B cell (primary cell): Measurements from ENCODE around the gene TMSB4X. TPM values are rescaled to one million over a fixed set of nuclear protein-coding genes. Genes with fewer than 3 reads are reported as not detected.

Source experiments
- ATAC-seq: fragments of 200-7000 bp; cut with Tn5 transposase; one replicate; pipeline ENCODE4 v1.10.0; 2021; ENCODE audit warnings: low read depth, mild to moderate bottlenecking, moderate number of reproducible peaks, moderate library complexity
- CTCF ChIA-PET: fragments of 350-600 bp; sonication (Branson Sonifier 250); formaldehyde crosslinking; loops from one replicate; lab custom pipeline; 2021; ENCODE audit warnings: antibody characterized with exemption, inconsistent platforms; lab: Charles Lee
- POLR2A ChIA-PET: fragments of 350-600 bp; sonication (Branson Sonifier 250); formaldehyde crosslinking; loops from one replicate; lab custom pipeline; 2021; ENCODE audit warnings: antibody characterized with exemption; lab: Charles Lee
- DNase-seq: peaks from one replicate; pipeline ENCODE4 v3.0.0; 2013
- H2AFZ ChIP-seq: 2 replicates; pipeline ENCODE4 v1.6.1; 2012; ENCODE audit warnings: mild to moderate bottlenecking, low read depth, low read length; ENCODE audit not compliant: insufficient read depth, poor library complexity, severe bottlenecking
- H3K27ac ChIP-seq, 2 donors: 1 replicate in 1 of 2; 2 replicates in 1 of 2; pipeline ENCODE4 v1.5.1; 2012 to 2013; ENCODE audit warnings: low read length in 2 of 2, mild to moderate bottlenecking in 2 of 2, moderate library complexity in 1 of 2
- H3K27me3 ChIP-seq, 4 experiments: fragments of 200-600 bp in 1 of 4; sonication (generic) in 1 of 4; replicated peaks in 1 of 4; 1 replicate in 2 of 4; 2 replicates in 2 of 4; pipeline versions ENCODE4 v1.6.1 to v1.7.0; 2013 to 2016; ENCODE audit warnings: low read length in 3 of 4, mild to moderate bottlenecking in 2 of 4, mixed read lengths in 1 of 4, moderate library complexity in 1 of 4; ENCODE audit not compliant: insufficient read depth in 4 of 4, control insufficient read depth in 3 of 4; ENCODE audit errors: control extremely low read depth in 1 of 4
- H3K36me3 ChIP-seq, 2 experiments: replicated peaks in 1 of 2; 1 replicate in 1 of 2; 2 replicates in 1 of 2; pipeline versions ENCODE4 v1.6.1 to v1.7.1; 2013; ENCODE audit warnings: low read length in 1 of 2; ENCODE audit not compliant: insufficient read depth in 2 of 2, control insufficient read depth in 1 of 2; ENCODE audit errors: control extremely low read depth in 1 of 2, extremely low read depth in 1 of 2
- H3K4me1 ChIP-seq, 2 donors: fragments of 200-600 bp in 1 of 2; sonication (generic) in 1 of 2; 1 replicate in 1 of 2; 2 replicates in 1 of 2; pipeline versions ENCODE4 v1.5.1 to v1.6.1; 2013 to 2017; ENCODE audit warnings: low read length in 2 of 2; ENCODE audit not compliant: control insufficient read depth in 2 of 2, insufficient read depth in 2 of 2
- H3K4me2 ChIP-seq: replicated peaks from 2 replicates; pipeline ENCODE3; 2012; ENCODE audit warnings: mild to moderate bottlenecking, low read depth, low read length; ENCODE audit not compliant: poor library complexity, severe bottlenecking
- H3K4me3 ChIP-seq, 5 experiments: fragments of 200-600 bp in 1 of 5; sonication (generic) in 1 of 5; 1 replicate in 3 of 5; 2 replicates in 2 of 5; pipeline versions ENCODE4 v1.5.1 to v1.7.0; 2011 to 2016; ENCODE audit warnings: low read length in 4 of 5, mild to moderate bottlenecking in 4 of 5, low read depth in 2 of 5, control low read depth in 1 of 5, moderate library complexity in 1 of 5; ENCODE audit not compliant: insufficient read depth in 1 of 5; ENCODE audit errors: control extremely low read depth in 1 of 5, extremely low read depth in 1 of 5
- H3K79me2 ChIP-seq: fragments of 200-600 bp; sonication (generic); one replicate; pipeline ENCODE4 v1.6.0; 2016; ENCODE audit warnings: low read length; ENCODE audit not compliant: control insufficient read depth, insufficient read depth
- H3K9ac ChIP-seq: fragments of 200-600 bp; sonication (generic); 2 replicates; pipeline ENCODE4 v1.6.1; 2017; ENCODE audit warnings: mild to moderate bottlenecking, low read length, moderate library complexity
- H3K9me3 ChIP-seq, 3 donors: one replicate each; pipeline versions ENCODE4 v1.6.1 to v1.7.1; 2013; ENCODE audit warnings: low read length in 2 of 3; ENCODE audit not compliant: control insufficient read depth in 2 of 3, insufficient read depth in 1 of 3; ENCODE audit errors: control extremely low read depth in 1 of 3
- H4K20me1 ChIP-seq: 2 replicates; pipeline ENCODE4 v1.6.0; 2012; ENCODE audit warnings: mild to moderate bottlenecking, low read length; ENCODE audit not compliant: insufficient read depth, control insufficient read depth, poor library complexity, severe bottlenecking
- H3K27ac Mint-ChIP-seq: one replicate; pipeline ENCODE4 v1.8.0; 2021; ENCODE audit warnings: mixed read lengths
- H3K27me3 Mint-ChIP-seq: one replicate; pipeline ENCODE4 v1.8.0; 2021; ENCODE audit warnings: mixed read lengths
- H3K4me1 Mint-ChIP-seq: one replicate; pipeline ENCODE4 v1.8.0; 2021; ENCODE audit warnings: mixed read lengths
- H3K4me3 Mint-ChIP-seq: one replicate; pipeline ENCODE4 v1.8.0; 2021; ENCODE audit warnings: mixed read lengths
- H3K9me3 Mint-ChIP-seq: one replicate; pipeline ENCODE4 v1.8.0; 2022; ENCODE audit warnings: mixed read lengths; ENCODE audit not compliant: insufficient read depth
- CTCF ChIP-seq: fragments of 200-600 bp; IDR thresholded peaks from one replicate; pipeline ENCODE4 v1.8.0; 2022; ENCODE audit warnings: antibody characterized with exemption, mild to moderate bottlenecking
- EZH2 ChIP-seq: IDR thresholded peaks from 2 replicates; pipeline ENCODE4 v1.6.1; 2012; ENCODE audit warnings: borderline replicate concordance, low read depth, mild to moderate bottlenecking, moderate library complexity, low read length; ENCODE audit not compliant: insufficient read depth, poor library complexity, severe bottlenecking
- WGBS: methylation state at CpG from one replicate; pipeline ENCODE4 v1.1.5; 2013; ENCODE audit warnings: missing lambda C conversion rate; ENCODE audit not compliant: insufficient coverage; 5-methylcytosine and 5-hydroxymethylcytosine counted together
- intact Hi-C: fragments of 100-400 bp; cut with micrococcal nuclease; formaldehyde crosslinking; loops from one replicate; pipeline ENCODE4 v1.10.0; 2022
- polyA plus RNA-seq: library from polyadenylated mRNA; depleted of rRNA; stranded (reverse); fragments of >200 nt; gene quantifications from 2 replicates; pipeline ENCODE4 v1.2.3, GENCODE V29; 2012
- total RNA-seq, 2 donors: library from RNA; stranded (reverse); fragments of 120-200 nt in 1 of 2; gene quantifications; 1 replicate in 1 of 2; 2 replicates in 1 of 2; pipeline versions ENCODE4 v1.2.3 to v1.2.4, GENCODE V29; 2013 to 2022

The TMSB4X gene
- total and polyA plus RNA-seq, 2 donors (not counting 1 experiment from before 2014, with no cell fraction given), result 2,550 to 4,850 TPM

- Histone ChIP-seq H3K9ac (peak overlapping the region; percentile 44), H4K20me1 (peaks cover 6% of the 10 kb centered on the region), H3K4me1 (peaks cover 92 to 97% of the 10 kb centered on the region in 2 donors), H3K4me2 (peak overlapping the region; percentile 71), H3K27ac (peak overlapping the region; percentile 88), H3K36me3 (no peaks in the 10 kb centered on the region), H3K79me2 (peaks cover 79% of the 10 kb centered on the region), H3K9me3 (no peaks in the 10 kb centered on the region), H3K27me3 (no peaks in the 10 kb centered on the region), H2AFZ (peak overlapping the region; percentile 3), H3K4me3 (peak overlapping the region in 4 of 5 experiments; percentile 20 to 30 (median 22))
- ChIA-PET POLR2A (interaction anchor here (1.0 to 7.9 kb wide), 4 partner anchors 24 to 537 kb away, joined by 3 to 130 read pairs (median 14); partner anchors contain the start of gene TMSB4X), CTCF (interaction anchor here (0.6 to 7.4 kb wide), 8 partner anchors 23 to 538 kb away, joined by 3 to 214 read pairs (median 10); partner anchors contain the start of gene TMSB4X)
- WGBS, result 0% methylated on average over 4 of the region's 9 CpGs
- Mint-ChIP-seq H3K9me3 (no peaks in the 10 kb centered on the region), H3K4me3 (peak overlapping the region; percentile 75), H3K27me3 (no peaks in the 10 kb centered on the region), H3K27ac (peak overlapping the region; percentile 93), H3K4me1 (peaks cover 82% of the 10 kb centered on the region)
- DNase-seq (peak; percentile 83), ATAC-seq (peak; percentile 71)
- no peak for TF ChIP-seq EZH2
- peak; percentile 58 for TF ChIP-seq CTCF
- intact Hi-C loops, result loop anchor here (1.0 to 5.0 kb wide), 5 partner anchors 25 to 306 kb away; no protein-coding TSS in a partner anchor
Observed at GRCh38 chrX:12950851-12951594, 23.9 kb upstream of the TMSB4X start.
